WERI-Rb-1 (cell line): ENCODE data around the gene GRAP2.

Source experiments
- DNase-seq: peaks from one replicate; pipeline ENCODE4 v3.0.0-alpha.2; 2020
- H3K27ac ChIP-seq: fragments of 250-450 bp; sonication (Bioruptor Pico); 2 replicates; pipeline ENCODE4 v1.5.1; 2020; ENCODE audit warnings: mild to moderate bottlenecking, moderate library complexity
- H3K27me3 ChIP-seq: fragments of 250-450 bp; sonication (Bioruptor Pico); 2 replicates; pipeline ENCODE4 v1.5.1; 2021; ENCODE audit warnings: mild to moderate bottlenecking, low read depth, moderate library complexity; ENCODE audit not compliant: insufficient read depth, severe bottlenecking
- H3K36me3 ChIP-seq: fragments of 250-450 bp; sonication (Bioruptor Pico); 2 replicates; pipeline ENCODE4 v1.5.1; 2020; ENCODE audit warnings: mild to moderate bottlenecking, moderate library complexity
- H3K4me3 ChIP-seq: 2 replicates; pipeline ENCODE4 v1.5.1; 2011; ENCODE audit warnings: low read depth, mild to moderate bottlenecking, control low read depth, low read length
- H3K9me3 ChIP-seq: fragments of 250-450 bp; sonication (Bioruptor Pico); 2 replicates; pipeline ENCODE4 v1.5.1; 2021; ENCODE audit warnings: mild to moderate bottlenecking, moderate library complexity; ENCODE audit not compliant: severe bottlenecking
- TF ChIP-seq, protein P1 (sequence below): IDR thresholded peaks from 2 replicates; pipeline ENCODE4 v1.5.1; 2011; ENCODE audit warnings: low read depth, mild to moderate bottlenecking, control low read depth, inconsistent platforms, low read length

The GRAP2 gene

DNA sequence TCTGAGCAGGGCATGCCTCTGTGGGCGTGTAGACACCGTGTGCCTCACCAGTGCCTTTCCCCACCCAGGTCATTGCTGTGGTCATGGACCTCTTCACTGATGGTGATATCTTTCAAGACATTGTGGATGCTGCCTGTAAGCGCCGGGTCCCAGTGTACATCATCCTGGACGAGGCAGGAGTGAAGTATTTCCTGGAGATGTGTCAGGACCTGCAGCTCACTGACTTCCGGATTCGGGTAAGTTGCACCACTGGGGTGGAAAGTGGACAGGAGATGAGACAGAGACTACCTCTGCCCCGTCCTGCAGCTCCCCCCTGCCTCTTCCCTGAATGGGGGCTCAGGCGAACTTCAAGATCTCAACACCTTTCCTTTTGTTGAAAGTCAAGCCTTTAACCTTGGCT is 118.2 kb downstream of the GRAP2 start:
- no peaks in the 10 kb centered on the region for H3K27me3 ChIP-seq
- TF ChIP-seq, protein P1, sequence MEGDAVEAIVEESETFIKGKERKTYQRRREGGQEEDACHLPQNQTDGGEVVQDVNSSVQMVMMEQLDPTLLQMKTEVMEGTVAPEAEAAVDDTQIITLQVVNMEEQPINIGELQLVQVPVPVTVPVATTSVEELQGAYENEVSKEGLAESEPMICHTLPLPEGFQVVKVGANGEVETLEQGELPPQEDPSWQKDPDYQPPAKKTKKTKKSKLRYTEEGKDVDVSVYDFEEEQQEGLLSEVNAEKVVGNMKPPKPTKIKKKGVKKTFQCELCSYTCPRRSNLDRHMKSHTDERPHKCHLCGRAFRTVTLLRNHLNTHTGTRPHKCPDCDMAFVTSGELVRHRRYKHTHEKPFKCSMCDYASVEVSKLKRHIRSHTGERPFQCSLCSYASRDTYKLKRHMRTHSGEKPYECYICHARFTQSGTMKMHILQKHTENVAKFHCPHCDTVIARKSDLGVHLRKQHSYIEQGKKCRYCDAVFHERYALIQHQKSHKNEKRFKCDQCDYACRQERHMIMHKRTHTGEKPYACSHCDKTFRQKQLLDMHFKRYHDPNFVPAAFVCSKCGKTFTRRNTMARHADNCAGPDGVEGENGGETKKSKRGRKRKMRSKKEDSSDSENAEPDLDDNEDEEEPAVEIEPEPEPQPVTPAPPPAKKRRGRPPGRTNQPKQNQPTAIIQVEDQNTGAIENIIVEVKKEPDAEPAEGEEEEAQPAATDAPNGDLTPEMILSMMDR, result no peak
- H3K9me3 ChIP-seq, result no peaks in the 10 kb centered on the region
- H3K36me3 ChIP-seq, result no peaks in the 10 kb centered on the region; the same call in 1 of the 2 replicates
- H3K27ac ChIP-seq, result no peak overlapping the region
- DNase-seq, result no peak
- no peak overlapping the region for H3K4me3 ChIP-seq

GRCh38 chr22:40020956-40021355 is 120.1 kb downstream of the GRAP2 start:
- Histone ChIP-seq H3K27me3 (no peaks in the 10 kb centered on the region), H3K4me3 (no peak overlapping the region), H3K27ac (no peak overlapping the region), H3K9me3 (no peaks in the 10 kb centered on the region), H3K36me3 (no peaks in the 10 kb centered on the region; the same call in 1 of the 2 replicates)
- no peak for DNase-seq
- TF ChIP-seq, protein P1, result no peak

DNA sequence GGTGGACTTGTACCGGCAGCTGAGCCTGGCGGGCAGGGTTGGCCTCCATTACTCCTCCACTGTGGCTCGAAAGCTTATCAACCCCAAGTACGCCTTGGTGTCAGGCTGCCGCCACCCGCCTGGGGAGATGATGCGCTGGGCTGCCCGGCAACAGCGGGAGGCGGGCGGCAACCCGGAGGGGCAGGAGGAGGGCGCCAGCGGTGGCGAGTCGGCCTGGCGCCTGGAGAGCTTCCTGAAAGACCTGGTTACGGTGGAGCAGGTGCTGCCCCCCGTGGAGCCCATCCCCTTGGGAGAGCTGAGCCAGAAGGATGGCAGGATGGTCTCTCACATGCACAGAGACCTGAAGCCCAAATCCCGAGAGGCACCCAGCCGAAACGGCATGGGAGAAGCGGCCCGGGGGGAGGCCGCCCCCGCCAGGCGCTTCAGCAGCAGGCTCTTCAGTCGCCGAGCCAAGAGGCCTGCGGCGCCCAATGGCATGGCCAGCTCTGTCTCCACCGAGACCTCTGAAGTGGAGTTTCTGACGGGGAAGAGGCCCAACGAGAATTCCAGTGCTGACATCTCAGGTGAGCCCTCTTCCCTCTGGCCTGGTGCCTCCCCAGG is 120.6 kb downstream of the GRAP2 start:
- no peak for DNase-seq
- TF ChIP-seq, protein P1, result no peak
- no peaks in the 10 kb centered on the region; the same call in 1 of the 2 replicates for H3K36me3 ChIP-seq

DNA sequence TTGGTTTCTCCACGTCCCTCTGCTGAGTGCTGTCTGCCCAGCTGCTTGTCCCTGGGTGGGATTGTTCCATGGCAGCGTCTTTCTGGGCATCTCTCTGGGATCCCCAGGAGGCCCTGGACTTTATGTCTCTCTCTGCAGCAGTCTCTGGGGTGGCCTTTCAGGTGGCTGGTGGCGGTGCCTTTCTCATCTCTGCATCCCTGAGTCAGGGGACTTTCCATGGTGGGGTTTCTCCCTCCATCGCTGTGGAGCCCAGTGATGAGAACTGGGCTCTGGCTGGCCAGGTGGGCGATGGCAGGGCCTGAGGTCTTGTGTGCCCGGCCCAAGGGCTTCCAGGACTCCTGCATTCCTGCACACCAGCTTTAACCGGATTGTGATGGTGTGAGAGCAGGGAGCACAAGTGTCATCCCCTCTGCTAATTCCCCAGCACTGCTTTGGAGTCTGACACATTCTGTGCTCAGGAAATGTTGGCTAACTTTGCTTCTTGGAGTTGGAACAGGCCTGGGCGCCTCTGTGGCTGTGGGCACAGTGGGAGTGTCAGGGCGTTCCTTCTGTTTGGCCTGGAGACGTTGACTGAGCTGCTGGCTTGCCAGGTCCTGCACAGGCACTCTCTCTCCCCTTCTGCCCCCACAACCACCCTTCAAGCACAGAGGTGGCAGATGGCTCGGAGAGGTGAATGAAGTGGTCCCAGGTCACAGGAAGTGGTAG is 121.8 kb downstream of the GRAP2 start:
- Histone ChIP-seq H3K9me3 (no peaks in the 10 kb centered on the region), H3K4me3 (no peak overlapping the region), H3K27ac (no peak overlapping the region), H3K36me3 (no peaks in the 10 kb centered on the region; the same call in 1 of the 2 replicates), H3K27me3 (no peaks in the 10 kb centered on the region)
- TF ChIP-seq, protein P1, result no peak
- no peak for DNase-seq

More for the DNA sequence above, 120.6 kb downstream of the GRAP2 start:
- Histone ChIP-seq H3K4me3 (no peak overlapping the region), H3K27me3 (no peaks in the 10 kb centered on the region), H3K27ac (no peak overlapping the region), H3K9me3 (no peaks in the 10 kb centered on the region)
